K562 (cell line): ENCODE results near the gene WDR76. TPM values are rescaled to one million over a fixed set of nuclear protein-coding genes. Genes with fewer than 3 reads are reported as not detected.

Experiments used
- ATAC-seq: fragments of 200-7000 bp; cut with Tn5 transposase; 3 replicates; pipeline ENCODE4 v1.9.1; 2020; ENCODE audit warnings: moderate library complexity
- BruUV-seq: library from RNA; stranded (reverse); fragments of 400-500 nt; replicated peaks from 2 replicates; lab custom pipeline; 2021; lab: Mats Ljungman, UMichigan
- CTCF ChIA-PET: fragments of 300-600 bp; formaldehyde crosslinking; extraction: SDS; loops from one replicate; lab custom pipeline; 2021; ENCODE audit warnings: low intra/inter-chr PET ratio; lab: Yijun Ruan, JAX
- POLR2A ChIA-PET: fragments of 300-600, 350-650 bp; sonication (Branson Sonifier 250); formaldehyde crosslinking; extraction: SDS; loops from one replicate; lab custom pipeline; 2021; ENCODE audit warnings: antibody characterized with exemption, inconsistent platforms; lab: Yijun Ruan, JAX
- DNase-seq, 4 experiments: peaks; one replicate each; pipeline versions ENCODE4 v3.0.0 to v3.0.0-alpha.2; 2011 to 2018; ENCODE audit warnings: low spot score in 3 of 4, mixed read lengths in 3 of 4; ENCODE audit errors: extremely low read depth in 1 of 4
- FAIRE-seq: peaks from 2 replicates; lab custom pipeline; 2011; peaks lifted over from hg19 to GRCh38; lab: Jason Lieb, UNC
- H2AFZ ChIP-seq: 2 replicates; pipeline ENCODE4 v1.6.0; 2011; ENCODE audit warnings: low read depth, low read length, control low read depth, inconsistent platforms
- H3K27ac ChIP-seq: fragments of 200-600 bp; 3 replicates; pipeline ENCODE4 v1.8.0; 2011; ENCODE audit warnings: low read depth, mild to moderate bottlenecking, control low read depth, inconsistent platforms, low read length, moderate library complexity, mixed read lengths; ENCODE audit errors: extremely low read depth
- H3K27me3 ChIP-seq, 2 experiments: fragments of 300-600 bp in 1 of 2; 2 replicates in 1 of 2; 3 replicates in 1 of 2; pipeline versions ENCODE4 v1.6.0 to v1.8.0; 2011; ENCODE audit warnings: inconsistent platforms in 2 of 2, low read length in 2 of 2, mild to moderate bottlenecking in 1 of 2, mixed read lengths in 1 of 2, moderate library complexity in 1 of 2; ENCODE audit not compliant: control insufficient read depth in 2 of 2, insufficient read depth in 2 of 2
- H3K36me3 ChIP-seq: fragments of 300-600 bp; 3 replicates; pipeline ENCODE4 v1.8.0; 2011; ENCODE audit warnings: mild to moderate bottlenecking, low read length, inconsistent platforms; ENCODE audit not compliant: control insufficient read depth, insufficient read depth
- H3K4me1 ChIP-seq, 2 experiments: fragments of 200-600 bp in 1 of 2; replicated peaks in 1 of 2; 2 replicates in 1 of 2; 3 replicates in 1 of 2; pipeline versions ENCODE4 v1.5.1 to v1.8.0; 2011; ENCODE audit warnings: inconsistent platforms in 2 of 2, low read length in 2 of 2, mild to moderate bottlenecking in 1 of 2, mixed read lengths in 1 of 2, moderate library complexity in 1 of 2; ENCODE audit not compliant: control insufficient read depth in 2 of 2, insufficient read depth in 2 of 2
- H3K4me2 ChIP-seq: 2 replicates; pipeline ENCODE4 v1.6.1; 2011; ENCODE audit warnings: low read length, control low read depth, inconsistent platforms, mixed read lengths; ENCODE audit not compliant: insufficient read depth
- H3K4me3 ChIP-seq: fragments of 200-600 bp; sonication (generic), shearing (Covaris generic); 2 replicates; pipeline ENCODE4 v1.5.1; 2016; ENCODE audit warnings: control low read depth, inconsistent platforms
- H3K79me2 ChIP-seq: fragments of 200-600 bp; 3 replicates; pipeline ENCODE4 v1.8.0; 2011; ENCODE audit warnings: low read length, inconsistent platforms; ENCODE audit not compliant: control insufficient read depth, insufficient read depth
- H3K9ac ChIP-seq, 2 experiments: 2 replicates each; pipeline versions ENCODE4 v1.6.0 to v1.6.1; 2011; ENCODE audit warnings: low read depth in 2 of 2, low read length in 2 of 2, control low read depth in 1 of 2, inconsistent platforms in 1 of 2, mild to moderate bottlenecking in 1 of 2, mixed read lengths in 1 of 2; ENCODE audit not compliant: insufficient read depth in 1 of 2
- H3K9me1 ChIP-seq: one replicate; pipeline ENCODE4 v1.6.0; 2011; ENCODE audit warnings: inconsistent platforms, mild to moderate bottlenecking, low read length, moderate library complexity; ENCODE audit not compliant: control insufficient read depth, insufficient read depth
- H3K9me3 ChIP-seq: replicated peaks from 2 replicates; pipeline ENCODE4 v1.5.1; 2011; ENCODE audit warnings: low read depth, low read length, inconsistent platforms; ENCODE audit not compliant: control insufficient read depth, insufficient read depth
- H4K20me1 ChIP-seq: replicated peaks from 2 replicates; pipeline ENCODE4 v1.6.1; 2011; ENCODE audit warnings: low read length, inconsistent platforms, mixed read lengths; ENCODE audit not compliant: control insufficient read depth, insufficient read depth
- HEY1 ChIP-seq: fragments of 250-450 bp; sonication (Bioruptor Pico); IDR thresholded peaks from 2 replicates; pipeline ENCODE4 v1.5.0; 2020; ENCODE audit warnings: mild to moderate bottlenecking, moderate library complexity, borderline replicate concordance
- MAZ ChIP-seq, 2 experiments: fragments of 450-650 bp in 1 of 2; sonication (generic) in 1 of 2; formaldehyde crosslinking; IDR thresholded peaks in 1 of 2; conservative IDR thresholded peaks in 1 of 2; 2 replicates each; pipeline versions ENCODE4 v1.4.0 to v1.5.0; 2020; ENCODE audit warnings: mild to moderate bottlenecking in 1 of 2, missing genetic modification reagents in 1 of 2
- MEF2D ChIP-seq: conservative IDR thresholded peaks from 2 replicates; pipeline ENCODE4 v1.6.1; 2016; ENCODE audit warnings: low read depth, missing genetic modification characterization, missing compliant biosample characterization
- PBX2 ChIP-seq, 2 experiments: IDR thresholded peaks in 1 of 2; conservative IDR thresholded peaks in 1 of 2; 2 replicates each; pipeline ENCODE4 v1.6.1; 2016; ENCODE audit warnings: low read depth in 2 of 2, mild to moderate bottlenecking in 1 of 2, missing compliant biosample characterization in 1 of 2, missing genetic modification characterization in 1 of 2, moderate library complexity in 1 of 2
- POU5F1 ChIP-seq: fragments of 150-350 bp; IDR thresholded peaks from 2 replicates; pipeline ENCODE4 v1.6.1; 2014; ENCODE audit warnings: borderline replicate concordance, low read length, low read depth, mild to moderate bottlenecking; ENCODE audit not compliant: partially characterized antibody
- SRSF3 ChIP-seq: fragments of 200-400 bp; formaldehyde crosslinking; IDR thresholded peaks from 2 replicates; pipeline ENCODE4 v1.6.1; 2016; ENCODE audit warnings: mild to moderate bottlenecking, low read length, moderate library complexity; ENCODE audit not compliant: insufficient read depth
- THRA ChIP-seq: fragments of 450-650 bp; IDR thresholded peaks from 2 replicates; pipeline ENCODE4 v1.6.1; 2017; ENCODE audit warnings: mild to moderate bottlenecking, moderate library complexity
- WGBS: fragments of 100-300 bp; shearing (Covaris generic); methylation state at CpG from one replicate; pipeline ENCODE4 v1.1.6; 2016; ENCODE audit warnings: low coverage, mixed read lengths; ENCODE audit not compliant: insufficient coverage; ENCODE audit errors: missing lambda C conversion rate; 5-methylcytosine and 5-hydroxymethylcytosine counted together
- in situ Hi-C: fragments of 300-500 bp; cut with MboI; formaldehyde crosslinking; loops from 4 replicates; pipeline ENCODE4 v1.15.0; 2018; ENCODE audit warnings: inconsistent platforms, mixed read lengths
- intact Hi-C: fragments of 100-400 bp; cut with micrococcal nuclease; formaldehyde crosslinking; loops from 2 replicates; pipeline ENCODE4 v1.14.2; 2022
- polyA plus RNA-seq, 8 experiments: library from polyadenylated mRNA; depleted of rRNA in 4 of 8; stranded (reverse) in 5 of 8; unstranded in 3 of 8; fragments of >200 nt; fragmentation: Nextera tagmentation in 2 of 8; fragmentation: Illumina TruSeq in 1 of 8; extraction: Ambion mirVana in 2 of 8; extraction: Trizol in 1 of 8; gene quantifications; 2 replicates each; pipeline versions ENCODE4 v1.2.1 to v1.2.3, GENCODE V29; 2011 to 2014; ENCODE audit warnings: inconsistent platforms in 1 of 8, missing spikeins in 1 of 8
- total RNA-seq, 7 experiments: library from RNA; depleted of rRNA in 6 of 7; stranded (reverse); fragments of >200 nt in 6 of 7; fragmentation: Illumina TruSeq in 2 of 7; extraction: Trizol in 2 of 7; gene quantifications; 2 replicates each; pipeline versions ENCODE4 v1.2.1 to v1.2.3, GENCODE V29; 2011 to 2021; ENCODE audit warnings: low replicate concordance in 1 of 7
- TF ChIP-seq, protein P1 (sequence below), 2 experiments: IDR thresholded peaks; 2 replicates each; pipeline ENCODE4 v1.6.1; 2012; ENCODE audit warnings: improper control_type of control experiment in 2 of 2, low read depth in 2 of 2, low read length in 2 of 2, borderline replicate concordance in 1 of 2
- TF ChIP-seq, protein P2 (sequence below): fragments of 250-450 bp; sonication (Bioruptor Pico); IDR thresholded peaks from 2 replicates; pipeline ENCODE4 v1.8.0; 2022; ENCODE audit warnings: moderate library complexity, mild to moderate bottlenecking, inconsistent platforms
- TF ChIP-seq, protein P3 (sequence below): fragments of 450-650 bp; conservative IDR thresholded peaks from 2 replicates; pipeline ENCODE4 v1.6.1; 2016; ENCODE audit warnings: missing genetic modification characterization, low read depth, mild to moderate bottlenecking, missing compliant biosample characterization, moderate library complexity

The WDR76 gene
- total and polyA plus RNA-seq, 9 of the 15 experiments (the other 6 are each of a cell fraction or from before 2014, with no cell fraction given): 9.8 to 69.5 (median 44.4) TPM

GRCh38 chr15:43876872-43877271 is 50.1 kb downstream of the WDR76 start:
- WGBS: 97% methylated on average over 3 of the region's 3 CpGs
- Histone ChIP-seq H3K9me3 (no peaks in the 10 kb centered on the region), H2AFZ (no peak overlapping the region), H3K9ac (no peak overlapping the region), H3K4me1 (no peaks in the 10 kb centered on the region), H3K4me3 (no peak overlapping the region), H3K27ac (no peak overlapping the region), H4K20me1 (no peaks in the 10 kb centered on the region; the same call in 1 of the 2 replicates), H3K79me2 (no peaks in the 10 kb centered on the region), H3K27me3 (no peaks in the 10 kb centered on the region), H3K36me3 (peaks cover 70% of the 10 kb centered on the region), H3K9me1 (peaks cover 5% of the 10 kb centered on the region), H3K4me2 (no peak overlapping the region)
- TF ChIP-seq, protein P1, sequence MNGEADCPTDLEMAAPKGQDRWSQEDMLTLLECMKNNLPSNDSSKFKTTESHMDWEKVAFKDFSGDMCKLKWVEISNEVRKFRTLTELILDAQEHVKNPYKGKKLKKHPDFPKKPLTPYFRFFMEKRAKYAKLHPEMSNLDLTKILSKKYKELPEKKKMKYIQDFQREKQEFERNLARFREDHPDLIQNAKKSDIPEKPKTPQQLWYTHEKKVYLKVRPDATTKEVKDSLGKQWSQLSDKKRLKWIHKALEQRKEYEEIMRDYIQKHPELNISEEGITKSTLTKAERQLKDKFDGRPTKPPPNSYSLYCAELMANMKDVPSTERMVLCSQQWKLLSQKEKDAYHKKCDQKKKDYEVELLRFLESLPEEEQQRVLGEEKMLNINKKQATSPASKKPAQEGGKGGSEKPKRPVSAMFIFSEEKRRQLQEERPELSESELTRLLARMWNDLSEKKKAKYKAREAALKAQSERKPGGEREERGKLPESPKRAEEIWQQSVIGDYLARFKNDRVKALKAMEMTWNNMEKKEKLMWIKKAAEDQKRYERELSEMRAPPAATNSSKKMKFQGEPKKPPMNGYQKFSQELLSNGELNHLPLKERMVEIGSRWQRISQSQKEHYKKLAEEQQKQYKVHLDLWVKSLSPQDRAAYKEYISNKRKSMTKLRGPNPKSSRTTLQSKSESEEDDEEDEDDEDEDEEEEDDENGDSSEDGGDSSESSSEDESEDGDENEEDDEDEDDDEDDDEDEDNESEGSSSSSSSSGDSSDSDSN (IDR thresholded peaks at IDR 0.05; ENCODE audit: borderline replicate concordance in 1 of 2, low read depth in 2 of 2, low read length in 2 of 2): no peak
- TF ChIP-seq THRA (no peak), POU5F1 (no peak), SRSF3 (no peak), HEY1 (CRISPR knock-in tag) (no peak), MAZ (CRISPR knock-in tag; conservative IDR thresholded peaks at IDR 0.05 in 1 of 2, IDR thresholded peaks at IDR 0.05 in 1 of 2) (no peak), MEF2D (tag) (no peak), PBX2 (CRISPR knock-in tag; IDR thresholded peaks at IDR 0.05; ENCODE audit: low read depth) (no peak), PBX2 (tag; conservative IDR thresholded peaks at IDR 0.05; ENCODE audit: low read depth) (no peak)
- TF ChIP-seq, protein P2, sequence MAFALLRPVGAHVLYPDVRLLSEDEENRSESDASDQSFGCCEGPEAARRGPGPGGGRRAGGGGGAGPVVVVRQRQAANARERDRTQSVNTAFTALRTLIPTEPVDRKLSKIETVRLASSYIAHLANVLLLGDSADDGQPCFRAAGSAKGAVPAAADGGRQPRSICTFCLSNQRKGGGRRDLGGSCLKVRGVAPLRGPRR (CRISPR knock-in tag): no peak
- TF ChIP-seq, protein P3, sequence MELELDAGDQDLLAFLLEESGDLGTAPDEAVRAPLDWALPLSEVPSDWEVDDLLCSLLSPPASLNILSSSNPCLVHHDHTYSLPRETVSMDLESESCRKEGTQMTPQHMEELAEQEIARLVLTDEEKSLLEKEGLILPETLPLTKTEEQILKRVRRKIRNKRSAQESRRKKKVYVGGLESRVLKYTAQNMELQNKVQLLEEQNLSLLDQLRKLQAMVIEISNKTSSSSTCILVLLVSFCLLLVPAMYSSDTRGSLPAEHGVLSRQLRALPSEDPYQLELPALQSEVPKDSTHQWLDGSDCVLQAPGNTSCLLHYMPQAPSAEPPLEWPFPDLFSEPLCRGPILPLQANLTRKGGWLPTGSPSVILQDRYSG (tag): no peak
- CTCF ChIA-PET: no interaction called here
- BruUV-seq: no TSS peak
- in situ Hi-C loops (no loop called here), intact Hi-C loops (no loop called here)
- ATAC-seq (no peak; the same call in 2 of the 3 replicates), FAIRE-seq (no peak), DNase-seq (no peak)
- POLR2A ChIA-PET: interaction anchor here (0.7 to 1.5 kb wide), 5 partner anchors 8 to 398 kb away, joined by 3 to 5 read pairs (median 3); no protein-coding TSS in a partner anchor
